Panc1 (cell line): Measurements from ENCODE around the gene GGA1. TPM values are rescaled to one million over a fixed set of nuclear protein-coding genes. Genes with fewer than 3 reads are reported as not detected.

Source experiments
- ATAC-seq: fragments of 200-7000 bp; cut with Tn5 transposase; 2 replicates; pipeline ENCODE4 v1.9.1; 2020; ENCODE audit warnings: mild to moderate bottlenecking, moderate library complexity
- BruUV-seq: library from RNA; stranded (reverse); fragments of 400-500 nt; replicated peaks from 2 replicates; lab custom pipeline; 2021; lab: Mats Ljungman, UMichigan
- CTCF ChIA-PET: fragments of 300-600 bp; sonication (Branson Sonifier 250); formaldehyde crosslinking; loops from one replicate; lab custom pipeline; 2022; ENCODE audit warnings: antibody characterized with exemption; lab: Charles Lee
- POLR2A ChIA-PET: fragments of 300-600 bp; sonication (Branson Sonifier 250); formaldehyde crosslinking; loops from one replicate; lab custom pipeline; 2022; ENCODE audit warnings: antibody characterized with exemption; lab: Charles Lee
- DNase-seq: peaks from one replicate; pipeline ENCODE4 v3.0.0-alpha.2; 2010; ENCODE audit warnings: low read depth, low spot score
- H3K27ac ChIP-seq: 2 replicates; pipeline ENCODE4 v1.5.1; 2011; ENCODE audit warnings: mild to moderate bottlenecking, low read length, inconsistent platforms
- H3K27me3 ChIP-seq: fragments of 200-500 bp; sonication (Bioruptor generic); 2 replicates; pipeline ENCODE4 v1.6.0; 2014; ENCODE audit warnings: low read length, inconsistent platforms; ENCODE audit not compliant: control insufficient read depth, insufficient read depth
- H3K36me3 ChIP-seq: fragments of 200-500 bp; sonication (Bioruptor generic); 2 replicates; pipeline ENCODE4 v1.5.1; 2014; ENCODE audit warnings: inconsistent platforms, mild to moderate bottlenecking, low read length, moderate library complexity; ENCODE audit not compliant: control insufficient read depth, insufficient read depth
- H3K4me1 ChIP-seq: 2 replicates; pipeline ENCODE4 v1.5.1; 2011; ENCODE audit warnings: inconsistent platforms, mild to moderate bottlenecking, low read length, moderate library complexity; ENCODE audit not compliant: control insufficient read depth, insufficient read depth
- H3K4me3 ChIP-seq, 2 experiments: 2 replicates each; pipeline ENCODE4 v1.5.1; 2011 to 2012; ENCODE audit warnings: low read depth in 2 of 2, low read length in 2 of 2, mild to moderate bottlenecking in 2 of 2, inconsistent platforms in 1 of 2, moderate library complexity in 1 of 2
- H3K9me3 ChIP-seq: fragments of 200-500 bp; sonication (Bioruptor generic); 2 replicates; pipeline ENCODE4 v1.5.1; 2014; ENCODE audit warnings: low read depth, mild to moderate bottlenecking, inconsistent platforms, low read length, moderate library complexity; ENCODE audit not compliant: control insufficient read depth, insufficient read depth
- POLR2AphosphoS5 ChIP-seq: IDR thresholded peaks from 2 replicates; pipeline ENCODE4 v1.6.1; 2012; ENCODE audit warnings: mild to moderate bottlenecking, low read depth, low read length, moderate library complexity
- SIN3A ChIP-seq: IDR thresholded peaks from 2 replicates; pipeline ENCODE4 v1.6.1; 2012; ENCODE audit warnings: low read depth, mild to moderate bottlenecking, low read length, moderate library complexity, borderline replicate concordance; ENCODE audit not compliant: insufficient read depth
- TCF7L2 ChIP-seq: IDR thresholded peaks from 2 replicates; pipeline ENCODE4 v1.6.1; 2011; ENCODE audit warnings: mild to moderate bottlenecking, low read depth, low read length, inconsistent platforms
- in situ Hi-C: cut with HindIII; loops from 2 replicates; pipeline ENCODE4 v1.10.0; 2016; ENCODE audit warnings: low sequenced_read_pairs, low pct_unique_long_range_greater_than_20kb
- intact Hi-C: fragments of 100-400 bp; cut with micrococcal nuclease; formaldehyde crosslinking; loops from one replicate; pipeline ENCODE4 v1.10.0; 2022; ENCODE audit not compliant: unreplicated experiment
- total RNA-seq: library from RNA; stranded (reverse); gene quantifications from one replicate; pipeline ENCODE4 v1.2.1, GENCODE V29; 2021; ENCODE audit not compliant: unreplicated experiment
- TF ChIP-seq, protein P1 (sequence below): fragments of 450-650 bp; IDR thresholded peaks from 2 replicates; pipeline ENCODE4 v1.5.1; 2017; ENCODE audit warnings: mild to moderate bottlenecking
- TF ChIP-seq, protein P2 (sequence below), 2 experiments: IDR thresholded peaks; 2 replicates each; pipeline ENCODE4 v1.6.1; 2011 to 2012; ENCODE audit warnings: low read depth in 2 of 2, control low read depth in 1 of 2, low read length in 1 of 2, mild to moderate bottlenecking in 1 of 2, moderate library complexity in 1 of 2; ENCODE audit not compliant: insufficient read depth in 1 of 2

The GGA1 gene
- total RNA-seq, 1 experiment from 2014 or later, result 45.4 TPM

DNA sequence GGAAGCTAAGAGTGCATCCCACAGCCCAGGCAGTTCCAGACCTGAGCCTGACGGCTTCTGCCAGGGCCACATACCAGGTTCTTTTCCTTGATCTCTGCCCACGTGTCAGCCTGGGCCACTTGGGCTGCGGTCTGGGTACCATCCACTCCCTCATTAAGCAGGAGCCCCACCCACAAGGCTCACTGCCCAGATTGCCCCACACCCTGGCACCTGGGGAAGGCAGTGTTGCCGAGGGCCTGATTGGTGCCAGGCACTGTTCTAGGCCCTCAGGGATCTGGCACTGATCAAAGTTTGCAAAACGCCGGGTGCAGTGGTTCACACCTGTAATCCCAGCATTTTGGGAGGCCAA lies 15.4 kb downstream of the GGA1 start:
- intact Hi-C loops, result no loop called here
- no peak overlapping the region for H3K4me3 ChIP-seq
- ATAC-seq, result no peak
- no peaks in the 10 kb centered on the region for H3K27me3 ChIP-seq
- CTCF ChIA-PET, result no interaction called here
- H3K4me1 ChIP-seq, result no peaks in the 10 kb centered on the region
- BruUV-seq, result no TSS peak
- POLR2A ChIA-PET, result no interaction called here
- no peak overlapping the region for H3K27ac ChIP-seq
- TF ChIP-seq, protein P1, sequence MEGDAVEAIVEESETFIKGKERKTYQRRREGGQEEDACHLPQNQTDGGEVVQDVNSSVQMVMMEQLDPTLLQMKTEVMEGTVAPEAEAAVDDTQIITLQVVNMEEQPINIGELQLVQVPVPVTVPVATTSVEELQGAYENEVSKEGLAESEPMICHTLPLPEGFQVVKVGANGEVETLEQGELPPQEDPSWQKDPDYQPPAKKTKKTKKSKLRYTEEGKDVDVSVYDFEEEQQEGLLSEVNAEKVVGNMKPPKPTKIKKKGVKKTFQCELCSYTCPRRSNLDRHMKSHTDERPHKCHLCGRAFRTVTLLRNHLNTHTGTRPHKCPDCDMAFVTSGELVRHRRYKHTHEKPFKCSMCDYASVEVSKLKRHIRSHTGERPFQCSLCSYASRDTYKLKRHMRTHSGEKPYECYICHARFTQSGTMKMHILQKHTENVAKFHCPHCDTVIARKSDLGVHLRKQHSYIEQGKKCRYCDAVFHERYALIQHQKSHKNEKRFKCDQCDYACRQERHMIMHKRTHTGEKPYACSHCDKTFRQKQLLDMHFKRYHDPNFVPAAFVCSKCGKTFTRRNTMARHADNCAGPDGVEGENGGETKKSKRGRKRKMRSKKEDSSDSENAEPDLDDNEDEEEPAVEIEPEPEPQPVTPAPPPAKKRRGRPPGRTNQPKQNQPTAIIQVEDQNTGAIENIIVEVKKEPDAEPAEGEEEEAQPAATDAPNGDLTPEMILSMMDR, result no peak
- TF ChIP-seq SIN3A (no peak), TCF7L2 (no peak), POLR2AphosphoS5 (no peak)
- TF ChIP-seq, protein P2, sequence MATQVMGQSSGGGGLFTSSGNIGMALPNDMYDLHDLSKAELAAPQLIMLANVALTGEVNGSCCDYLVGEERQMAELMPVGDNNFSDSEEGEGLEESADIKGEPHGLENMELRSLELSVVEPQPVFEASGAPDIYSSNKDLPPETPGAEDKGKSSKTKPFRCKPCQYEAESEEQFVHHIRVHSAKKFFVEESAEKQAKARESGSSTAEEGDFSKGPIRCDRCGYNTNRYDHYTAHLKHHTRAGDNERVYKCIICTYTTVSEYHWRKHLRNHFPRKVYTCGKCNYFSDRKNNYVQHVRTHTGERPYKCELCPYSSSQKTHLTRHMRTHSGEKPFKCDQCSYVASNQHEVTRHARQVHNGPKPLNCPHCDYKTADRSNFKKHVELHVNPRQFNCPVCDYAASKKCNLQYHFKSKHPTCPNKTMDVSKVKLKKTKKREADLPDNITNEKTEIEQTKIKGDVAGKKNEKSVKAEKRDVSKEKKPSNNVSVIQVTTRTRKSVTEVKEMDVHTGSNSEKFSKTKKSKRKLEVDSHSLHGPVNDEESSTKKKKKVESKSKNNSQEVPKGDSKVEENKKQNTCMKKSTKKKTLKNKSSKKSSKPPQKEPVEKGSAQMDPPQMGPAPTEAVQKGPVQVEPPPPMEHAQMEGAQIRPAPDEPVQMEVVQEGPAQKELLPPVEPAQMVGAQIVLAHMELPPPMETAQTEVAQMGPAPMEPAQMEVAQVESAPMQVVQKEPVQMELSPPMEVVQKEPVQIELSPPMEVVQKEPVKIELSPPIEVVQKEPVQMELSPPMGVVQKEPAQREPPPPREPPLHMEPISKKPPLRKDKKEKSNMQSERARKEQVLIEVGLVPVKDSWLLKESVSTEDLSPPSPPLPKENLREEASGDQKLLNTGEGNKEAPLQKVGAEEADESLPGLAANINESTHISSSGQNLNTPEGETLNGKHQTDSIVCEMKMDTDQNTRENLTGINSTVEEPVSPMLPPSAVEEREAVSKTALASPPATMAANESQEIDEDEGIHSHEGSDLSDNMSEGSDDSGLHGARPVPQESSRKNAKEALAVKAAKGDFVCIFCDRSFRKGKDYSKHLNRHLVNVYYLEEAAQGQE (IDR thresholded peaks at IDR 0.05; ENCODE audit: insufficient read depth in 1 of 2, low read depth in 2 of 2, low read length in 1 of 2), result no peak
- in situ Hi-C loops, result no loop called here
- H3K36me3 ChIP-seq, result no peaks in the 10 kb centered on the region
- H3K9me3 ChIP-seq, result no peaks in the 10 kb centered on the region
- DNase-seq, result no peak

DNA sequence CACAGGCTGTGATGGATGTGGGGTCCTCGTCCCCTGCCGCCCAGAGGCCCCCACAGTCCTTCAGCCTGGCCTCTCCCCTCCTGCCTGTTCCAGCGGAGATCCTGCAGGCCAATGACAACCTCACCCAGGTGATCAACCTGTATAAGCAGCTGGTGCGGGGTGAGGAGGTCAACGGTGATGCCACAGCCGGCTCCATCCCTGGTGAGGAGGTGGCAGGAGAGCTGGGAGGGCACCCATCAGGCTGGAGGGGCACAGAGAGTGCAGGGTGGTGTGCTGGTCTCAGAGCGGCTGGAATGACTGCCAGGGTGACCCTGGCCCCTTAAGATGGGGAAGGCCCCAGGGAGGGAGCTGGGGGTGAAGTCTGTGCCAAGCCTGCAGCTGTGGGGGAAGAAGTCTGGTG lies 16.2 kb downstream of the GGA1 start:
- Histone ChIP-seq H3K4me1 (no peaks in the 10 kb centered on the region), H3K27ac (no peak overlapping the region), H3K36me3 (no peaks in the 10 kb centered on the region), H3K9me3 (no peaks in the 10 kb centered on the region), H3K27me3 (no peaks in the 10 kb centered on the region), H3K4me3 (no peak overlapping the region)
- no TSS peak for BruUV-seq
- DNase-seq (no peak), ATAC-seq (no peak)
- ChIA-PET POLR2A (no interaction called here), CTCF (interaction anchor here (0.5 kb wide), 1 partner anchor 32 kb away, joined by 8 read pairs; no protein-coding TSS in a partner anchor)
- in situ Hi-C loops (no loop called here), intact Hi-C loops (no loop called here)
- TF ChIP-seq, protein P2 (IDR thresholded peaks at IDR 0.05; ENCODE audit: insufficient read depth in 1 of 2, low read depth in 2 of 2, low read length in 1 of 2), result no peak
- TF ChIP-seq, protein P1, result no peak
- TF ChIP-seq POLR2AphosphoS5 (no peak), SIN3A (no peak), TCF7L2 (no peak)
